Trophoblast cell (in vitro differentiated cells and primary cell): ENCODE results near the gene C5orf58. TPM values are rescaled to one million over a fixed set of nuclear protein-coding genes. Genes with fewer than 3 reads are reported as not detected.

Experiments used
- DNase-seq, 2 donors: peaks; one replicate each; pipeline ENCODE4 v3.0.0-alpha.2; 2016
- H2AFZ ChIP-seq: 2 replicates; pipeline ENCODE4 v1.6.1; 2013; ENCODE audit warnings: low read length, moderate library complexity, mild to moderate bottlenecking; ENCODE audit not compliant: insufficient read depth, poor library complexity
- H2AK5ac ChIP-seq: 2 replicates; pipeline ENCODE4 v1.6.1; 2013; ENCODE audit warnings: mild to moderate bottlenecking, low read length
- H2BK120ac ChIP-seq: 2 replicates; pipeline ENCODE4 v1.6.1; 2013; ENCODE audit warnings: low read length, mild to moderate bottlenecking, moderate library complexity; ENCODE audit not compliant: insufficient read depth, poor library complexity
- H2BK12ac ChIP-seq: 2 replicates; pipeline ENCODE4 v1.6.1; 2013; ENCODE audit warnings: mild to moderate bottlenecking, low read length, moderate library complexity
- H2BK5ac ChIP-seq: 2 replicates; pipeline ENCODE4 v1.6.1; 2013; ENCODE audit warnings: low read length, low read depth, moderate library complexity, mild to moderate bottlenecking; ENCODE audit not compliant: poor library complexity
- H3K14ac ChIP-seq: 2 replicates; pipeline ENCODE4 v1.6.1; 2013; ENCODE audit warnings: mild to moderate bottlenecking, low read length
- H3K18ac ChIP-seq: 2 replicates; pipeline ENCODE4 v1.6.1; 2013; ENCODE audit warnings: mild to moderate bottlenecking, low read length
- H3K23ac ChIP-seq: 2 replicates; pipeline ENCODE4 v1.6.1; 2013; ENCODE audit warnings: low read length
- H3K27ac ChIP-seq: 2 replicates; pipeline ENCODE4 v1.5.1; 2013; ENCODE audit warnings: low read depth, mild to moderate bottlenecking, inconsistent platforms, low read length, moderate library complexity
- H3K27me3 ChIP-seq: 2 replicates; pipeline ENCODE4 v1.6.1; 2013; ENCODE audit warnings: inconsistent platforms, mild to moderate bottlenecking, low read length, moderate library complexity; ENCODE audit not compliant: insufficient read depth
- H3K36me3 ChIP-seq, 2 experiments: 1 replicate in 1 of 2; 2 replicates in 1 of 2; pipeline ENCODE4 v1.6.1; 2013; ENCODE audit warnings: low read length in 2 of 2, mild to moderate bottlenecking in 2 of 2, moderate library complexity in 1 of 2; ENCODE audit not compliant: insufficient read depth in 2 of 2, control insufficient read depth in 1 of 2
- H3K4ac ChIP-seq: 2 replicates; pipeline ENCODE4 v1.6.1; 2013; ENCODE audit warnings: low read depth, mild to moderate bottlenecking, low read length, moderate library complexity
- H3K4me1 ChIP-seq, 2 experiments: 1 replicate in 1 of 2; 2 replicates in 1 of 2; pipeline ENCODE4 v1.6.1; 2013; ENCODE audit warnings: low read length in 2 of 2, mild to moderate bottlenecking in 2 of 2, moderate library complexity in 1 of 2; ENCODE audit not compliant: insufficient read depth in 2 of 2, control insufficient read depth in 1 of 2
- H3K4me2 ChIP-seq: 2 replicates; pipeline ENCODE4 v1.6.1; 2013; ENCODE audit warnings: inconsistent platforms, mild to moderate bottlenecking, low read length, moderate library complexity
- H3K4me3 ChIP-seq: 2 replicates; pipeline ENCODE4 v1.5.1; 2013; ENCODE audit warnings: mild to moderate bottlenecking, low read depth, low read length, inconsistent platforms
- H3K79me1 ChIP-seq: one replicate; pipeline ENCODE4 v1.6.1; 2013; ENCODE audit warnings: low read length
- H3K79me2 ChIP-seq: 2 replicates; pipeline ENCODE4 v1.6.1; 2013; ENCODE audit warnings: low read length, mild to moderate bottlenecking; ENCODE audit not compliant: control insufficient read depth, insufficient read depth, poor library complexity
- H3K9ac ChIP-seq: 2 replicates; pipeline ENCODE4 v1.6.1; 2013; ENCODE audit warnings: mild to moderate bottlenecking, low read length
- H3K9me3 ChIP-seq: 2 replicates; pipeline ENCODE4 v1.6.1; 2013; ENCODE audit warnings: low read depth, mild to moderate bottlenecking, control low read depth, inconsistent platforms, low read length; ENCODE audit not compliant: insufficient read depth
- H4K12ac ChIP-seq: 2 replicates; pipeline ENCODE4 v1.6.1; 2013; ENCODE audit warnings: low read depth, mild to moderate bottlenecking, low read length, moderate library complexity
- H4K8ac ChIP-seq: 2 replicates; pipeline ENCODE4 v1.6.1; 2013; ENCODE audit warnings: low read depth, mild to moderate bottlenecking, low read length, moderate library complexity
- H4K91ac ChIP-seq: one replicate; pipeline ENCODE4 v1.6.1; 2013; ENCODE audit warnings: low read depth, mild to moderate bottlenecking, low read length, moderate library complexity
- WGBS: extraction: QIAGEN DNeasy Blood & Tissue Kit; methylation state at CpG from one replicate; pipeline ENCODE4 v1.1.7; 2013; ENCODE audit warnings: missing lambda C conversion rate; ENCODE audit not compliant: insufficient read length, insufficient coverage; ENCODE audit errors: extremely low coverage; 5-methylcytosine and 5-hydroxymethylcytosine counted together
- polyA plus RNA-seq: library from polyadenylated mRNA; stranded (reverse); fragments of 200-250 nt; gene quantifications from 2 replicates; pipeline ENCODE4 v1.2.3, GENCODE V29; 2013

C5orf58 gene
- polyA plus RNA-seq: not detected in 2 replicates

- H2AFZ ChIP-seq: no peak within 1 kb of the TSS
- no peak within 1 kb of the TSS for H3K18ac ChIP-seq
- no peak within 1 kb of the TSS for H2BK5ac ChIP-seq
- no peak within 1 kb of the TSS for H4K91ac ChIP-seq
- H2BK12ac ChIP-seq: no peak within 1 kb of the TSS
- peak within 1 kb of the TSS; percentile 11 for H2BK120ac ChIP-seq
- H4K8ac ChIP-seq: no peak within 1 kb of the TSS
- peak; percentile 16 to 36 for DNase-seq
- no peak within 1 kb of the TSS for H3K14ac ChIP-seq
- H3K79me2 ChIP-seq: no peaks in the 10 kb centered on the region
- H3K9ac ChIP-seq: no peak within 1 kb of the TSS
- H3K36me3 ChIP-seq: no peaks in the 10 kb centered on the region
- H3K79me1 ChIP-seq: no peaks in the 10 kb centered on the region
- H3K4me3 ChIP-seq: no peak within 1 kb of the TSS
- no CpG with 5 or more reads among the region's 27 CpGs for WGBS
- no peak within 1 kb of the TSS for H3K4ac ChIP-seq
- H3K23ac ChIP-seq: peak within 1 kb of the TSS; percentile 30
- no peak within 1 kb of the TSS for H3K27ac ChIP-seq
- H3K4me1 ChIP-seq: no peaks in the 10 kb centered on the region
- no peaks in the 10 kb centered on the region for H3K9me3 ChIP-seq
- no peak within 1 kb of the TSS for H3K4me2 ChIP-seq
- H4K12ac ChIP-seq: no peak within 1 kb of the TSS
- no peaks in the 10 kb centered on the region for H3K27me3 ChIP-seq
- H2AK5ac ChIP-seq: no peak within 1 kb of the TSS
Measured at GRCh38 chr5:170232786-170233185, at the start of gene C5orf58. Gene C5orf58, plus strand, starts transcription at chr5:170232985. Its CDS starts 1,992 bp downstream, at chr5:170234977.

GRCh38 chr5:170183816-170184687 is 48.7 kb upstream of the C5orf58 start:
- Histone ChIP-seq H3K9ac (no peak overlapping the region), H3K4me3 (no peak overlapping the region), H2AFZ (no peak overlapping the region), H4K91ac (no peak overlapping the region), H3K36me3 (no peaks in the 10 kb centered on the region), H3K27me3 (no peaks in the 10 kb centered on the region), H3K27ac (no peak overlapping the region), H4K8ac (no peak overlapping the region), H4K12ac (no peak overlapping the region), H3K9me3 (peaks cover 2% of the 10 kb centered on the region), H3K79me1 (no peaks in the 10 kb centered on the region), H2AK5ac (no peak overlapping the region), H3K14ac (no peak overlapping the region), H3K18ac (no peak overlapping the region), H2BK120ac (no peak overlapping the region), H3K4ac (no peak overlapping the region), H3K4me2 (no peak overlapping the region), H3K23ac (no peak overlapping the region), H3K79me2 (no peaks in the 10 kb centered on the region), H2BK12ac (no peak overlapping the region), H2BK5ac (no peak overlapping the region), H3K4me1 (peaks cover 6 to 9% of the 10 kb centered on the region in 2 experiments)
- DNase-seq: peak; percentile 64 to 88
- no CpG with 5 or more reads among the region's 12 CpGs for WGBS

GRCh38 chr5:170184737-170185136 is 48.0 kb upstream of the C5orf58 start:
- no CpG with 5 or more reads among the region's 4 CpGs for WGBS
- H2AFZ ChIP-seq: no peak overlapping the region
- no peak overlapping the region for H3K27ac ChIP-seq
- no peak overlapping the region for H2BK120ac ChIP-seq
- H3K79me2 ChIP-seq: no peaks in the 10 kb centered on the region
- no peak overlapping the region for H4K91ac ChIP-seq
- no peak overlapping the region for H2BK12ac ChIP-seq
- H3K23ac ChIP-seq: no peak overlapping the region
- H3K14ac ChIP-seq: no peak overlapping the region
- no peaks in the 10 kb centered on the region for H3K36me3 ChIP-seq
- H3K4ac ChIP-seq: no peak overlapping the region
- no peak overlapping the region for H3K18ac ChIP-seq
- H3K4me2 ChIP-seq: no peak overlapping the region
- H4K12ac ChIP-seq: no peak overlapping the region
- H2BK5ac ChIP-seq: no peak overlapping the region
- no peak for DNase-seq
- H3K4me3 ChIP-seq: no peak overlapping the region
- peaks cover 3% of the 10 kb centered on the region for H3K9me3 ChIP-seq
- no peaks in the 10 kb centered on the region for H3K79me1 ChIP-seq
- H2AK5ac ChIP-seq: no peak overlapping the region
- H3K9ac ChIP-seq: no peak overlapping the region
- no peak overlapping the region for H4K8ac ChIP-seq
- peaks cover 3 to 9% of the 10 kb centered on the region in 2 experiments for H3K4me1 ChIP-seq
- no peaks in the 10 kb centered on the region for H3K27me3 ChIP-seq

- Histone ChIP-seq H3K14ac (no peak overlapping the region), H3K27me3 (no peaks in the 10 kb centered on the region), H3K9me3 (peaks cover 3% of the 10 kb centered on the region), H3K18ac (no peak overlapping the region), H4K12ac (no peak overlapping the region), H3K23ac (no peak overlapping the region), H2BK12ac (no peak overlapping the region), H3K9ac (no peak overlapping the region), H3K4ac (no peak overlapping the region), H4K91ac (no peak overlapping the region), H4K8ac (no peak overlapping the region), H2AFZ (no peak overlapping the region), H2BK5ac (no peak overlapping the region), H3K4me1 (peaks cover 2 to 9% of the 10 kb centered on the region in 2 experiments), H3K27ac (no peak overlapping the region), H3K79me1 (no peaks in the 10 kb centered on the region), H3K79me2 (no peaks in the 10 kb centered on the region), H3K36me3 (no peaks in the 10 kb centered on the region), H2AK5ac (no peak overlapping the region), H2BK120ac (no peak overlapping the region), H3K4me3 (no peak overlapping the region), H3K4me2 (no peak overlapping the region)
- DNase-seq: no peak
- no CpG with 5 or more reads among the region's 3 CpGs for WGBS
Measured at GRCh38 chr5:170186156-170186555, 46.6 kb upstream of the C5orf58 start.
